GM12874 (cell line): ENCODE results near the gene DENND4B.

Source experiments
- TF ChIP-seq, protein P1 (sequence below): IDR thresholded peaks from 2 replicates; pipeline ENCODE4 v1.5.1; 2011; ENCODE audit warnings: low read depth, mild to moderate bottlenecking, control low read depth, low read length, moderate library complexity; ENCODE audit not compliant: insufficient read depth

The DENND4B gene

DNA sequence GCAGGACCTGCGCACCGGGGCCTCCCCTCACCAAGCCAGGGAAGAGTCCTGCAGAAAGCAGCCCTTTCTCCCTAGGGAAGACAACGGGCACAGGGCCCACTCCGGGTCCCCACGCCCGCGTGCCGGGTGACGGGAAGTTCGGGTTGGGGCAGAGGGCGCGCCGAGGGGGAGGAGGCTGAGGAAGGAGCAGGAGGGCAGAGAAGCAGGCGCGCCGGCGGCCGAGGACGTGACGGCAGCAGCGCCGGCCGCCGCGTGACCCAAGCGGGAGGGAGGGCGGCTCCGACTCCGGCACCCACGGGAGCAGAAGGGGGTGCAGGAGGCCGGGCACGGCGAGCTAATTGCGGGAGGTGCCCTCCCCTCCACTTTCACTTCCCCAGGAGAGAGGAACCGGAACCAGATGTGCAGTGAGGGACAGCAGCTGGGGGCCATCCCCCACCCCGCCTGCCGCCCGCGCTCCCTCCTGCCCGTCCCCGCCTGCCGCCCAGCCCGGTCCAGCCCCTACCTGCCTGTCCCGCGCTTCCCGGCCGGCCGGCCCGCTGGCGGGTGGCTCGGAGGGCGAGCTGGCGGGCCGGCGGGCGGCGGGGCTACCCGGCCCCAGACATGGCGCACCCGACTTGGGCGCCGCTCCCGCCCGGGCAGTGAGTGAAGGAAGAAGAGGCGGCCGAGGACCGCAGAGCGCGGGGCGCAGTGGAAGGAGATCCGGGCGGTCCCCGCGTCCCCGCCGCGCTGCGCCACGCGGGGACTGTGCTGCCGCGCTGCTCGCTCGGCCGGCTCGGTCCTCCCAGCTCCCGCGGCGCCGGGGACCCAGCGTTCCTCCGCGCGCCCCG is 510 bp downstream of the DENND4B start:
- TF ChIP-seq, protein P1, sequence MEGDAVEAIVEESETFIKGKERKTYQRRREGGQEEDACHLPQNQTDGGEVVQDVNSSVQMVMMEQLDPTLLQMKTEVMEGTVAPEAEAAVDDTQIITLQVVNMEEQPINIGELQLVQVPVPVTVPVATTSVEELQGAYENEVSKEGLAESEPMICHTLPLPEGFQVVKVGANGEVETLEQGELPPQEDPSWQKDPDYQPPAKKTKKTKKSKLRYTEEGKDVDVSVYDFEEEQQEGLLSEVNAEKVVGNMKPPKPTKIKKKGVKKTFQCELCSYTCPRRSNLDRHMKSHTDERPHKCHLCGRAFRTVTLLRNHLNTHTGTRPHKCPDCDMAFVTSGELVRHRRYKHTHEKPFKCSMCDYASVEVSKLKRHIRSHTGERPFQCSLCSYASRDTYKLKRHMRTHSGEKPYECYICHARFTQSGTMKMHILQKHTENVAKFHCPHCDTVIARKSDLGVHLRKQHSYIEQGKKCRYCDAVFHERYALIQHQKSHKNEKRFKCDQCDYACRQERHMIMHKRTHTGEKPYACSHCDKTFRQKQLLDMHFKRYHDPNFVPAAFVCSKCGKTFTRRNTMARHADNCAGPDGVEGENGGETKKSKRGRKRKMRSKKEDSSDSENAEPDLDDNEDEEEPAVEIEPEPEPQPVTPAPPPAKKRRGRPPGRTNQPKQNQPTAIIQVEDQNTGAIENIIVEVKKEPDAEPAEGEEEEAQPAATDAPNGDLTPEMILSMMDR, result no peak

DNA sequence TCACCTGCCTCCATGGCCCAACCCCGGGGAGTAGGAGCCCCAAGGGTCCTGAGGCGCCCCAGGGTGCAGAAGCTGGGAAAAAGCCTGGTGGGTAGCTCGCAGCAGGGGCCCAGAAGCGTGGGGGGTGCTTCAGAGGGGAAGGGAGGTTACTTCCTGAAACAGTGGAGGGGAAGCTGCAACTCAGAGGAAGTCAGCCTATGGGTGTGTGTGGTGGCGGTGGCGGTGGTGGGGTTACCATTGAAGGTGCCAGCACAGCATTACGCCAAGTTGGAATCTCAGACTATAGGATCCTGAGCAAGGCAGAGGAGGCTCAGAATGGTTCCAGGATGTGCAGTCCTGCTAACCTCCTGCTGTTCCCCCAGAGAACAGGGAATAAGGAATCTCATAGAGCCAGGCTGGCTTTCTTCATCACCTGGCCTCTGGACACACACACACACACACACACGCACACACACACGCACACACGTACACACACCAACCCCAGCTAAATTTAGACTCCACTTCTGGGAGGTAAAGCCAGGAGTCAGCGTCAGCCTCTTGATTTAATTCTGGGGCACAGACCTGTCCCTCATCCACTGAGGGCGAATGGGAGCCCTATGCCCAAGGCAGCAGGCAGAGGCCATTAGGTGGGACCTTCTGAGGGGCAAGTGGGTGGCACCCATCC is 1.3 kb downstream of the DENND4B start:
- TF ChIP-seq, protein P1, result no peak

DNA sequence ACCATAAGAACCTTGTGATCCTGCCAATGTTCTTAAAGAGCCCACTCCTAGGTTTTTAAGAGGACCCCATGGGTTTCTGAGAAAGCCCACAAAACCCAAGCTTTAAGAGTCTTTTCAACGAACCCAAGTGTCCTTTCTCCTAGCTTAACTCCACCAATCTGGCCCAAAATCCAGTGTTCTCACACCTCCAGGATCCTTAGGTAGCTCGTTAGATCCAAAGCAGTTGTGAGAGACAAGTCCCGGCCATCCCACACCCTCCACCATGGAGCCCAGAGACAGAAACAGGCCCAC is 1.7 kb downstream of the DENND4B start:
- TF ChIP-seq, protein P1, result no peak

DNA sequence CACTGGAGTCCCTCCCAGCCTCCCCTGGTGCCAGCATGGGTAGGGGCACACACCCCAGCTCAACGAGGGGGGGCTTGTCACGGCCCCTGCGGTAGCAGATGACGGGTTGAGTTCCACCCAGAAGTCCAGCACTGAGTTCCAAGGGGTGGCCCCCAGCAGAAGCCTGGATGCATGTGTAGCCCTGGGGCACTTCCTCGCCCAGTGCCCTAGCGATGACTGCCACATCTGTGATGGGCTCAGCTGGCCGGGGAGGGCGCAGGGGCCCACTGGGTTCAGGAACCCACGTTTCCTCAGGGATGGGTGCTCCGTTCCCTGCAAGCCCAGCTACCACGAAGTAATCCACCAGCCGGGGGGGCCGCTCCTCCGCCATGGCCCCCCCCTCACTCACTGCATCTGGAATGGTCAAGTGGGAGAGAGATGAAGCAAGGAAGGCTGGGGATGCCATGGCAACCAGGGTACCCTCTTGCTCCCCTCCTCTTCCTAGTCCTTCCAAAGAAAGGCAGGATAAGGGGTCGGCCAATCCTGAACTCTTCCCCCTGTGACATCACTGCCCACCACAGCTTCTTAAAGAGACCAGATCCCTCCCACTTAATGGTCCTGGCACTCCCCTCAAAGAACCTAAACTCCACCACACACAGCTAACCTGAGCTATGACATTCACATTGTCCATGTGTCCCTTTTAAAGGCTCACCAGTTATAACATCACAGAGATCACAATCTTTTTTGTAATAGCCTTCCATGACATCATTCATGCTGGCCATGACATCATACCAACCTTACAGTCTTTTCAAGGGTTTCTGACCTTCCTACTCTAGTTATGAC is 2.3 kb downstream of the DENND4B start:
- TF ChIP-seq, protein P1, result no peak

DNA sequence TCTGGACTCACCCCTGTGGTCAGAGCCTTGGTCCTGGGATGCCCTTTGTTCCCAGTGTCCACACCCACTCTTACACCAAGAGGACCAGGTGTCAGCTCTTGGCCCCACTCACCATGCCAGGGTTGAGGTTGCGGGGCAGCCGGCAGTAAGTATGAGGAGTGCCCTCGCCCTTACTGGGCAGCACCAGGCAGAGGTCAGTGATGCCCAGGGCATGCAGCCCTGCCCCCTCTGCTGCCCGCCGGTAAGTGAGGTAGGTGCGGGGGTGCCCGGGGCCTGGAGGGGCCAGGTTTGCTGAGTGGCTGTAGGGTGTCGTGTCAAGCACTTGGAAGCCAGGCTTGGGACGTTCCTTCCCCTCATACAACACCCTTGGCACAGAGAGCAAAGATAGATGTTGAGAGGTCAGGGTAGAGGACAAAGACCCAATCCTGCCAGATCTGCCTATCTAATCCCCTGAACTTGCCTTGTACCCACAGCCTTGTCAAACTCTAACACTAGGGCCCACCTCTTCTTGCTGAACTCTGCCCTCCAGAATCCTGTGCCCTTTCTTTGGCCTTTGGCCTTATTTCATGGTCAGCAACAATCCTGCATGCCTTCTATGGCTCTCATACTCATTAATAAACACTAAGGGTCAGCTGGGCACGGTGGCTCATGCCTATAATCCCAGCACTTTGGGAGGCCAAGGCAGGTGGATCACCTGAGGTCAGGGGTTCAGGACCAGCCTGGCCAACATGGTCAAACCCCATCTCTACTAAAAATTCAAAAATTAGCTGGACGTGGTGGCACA is 3.6 kb downstream of the DENND4B start:
- TF ChIP-seq, protein P1, result no peak

DNA sequence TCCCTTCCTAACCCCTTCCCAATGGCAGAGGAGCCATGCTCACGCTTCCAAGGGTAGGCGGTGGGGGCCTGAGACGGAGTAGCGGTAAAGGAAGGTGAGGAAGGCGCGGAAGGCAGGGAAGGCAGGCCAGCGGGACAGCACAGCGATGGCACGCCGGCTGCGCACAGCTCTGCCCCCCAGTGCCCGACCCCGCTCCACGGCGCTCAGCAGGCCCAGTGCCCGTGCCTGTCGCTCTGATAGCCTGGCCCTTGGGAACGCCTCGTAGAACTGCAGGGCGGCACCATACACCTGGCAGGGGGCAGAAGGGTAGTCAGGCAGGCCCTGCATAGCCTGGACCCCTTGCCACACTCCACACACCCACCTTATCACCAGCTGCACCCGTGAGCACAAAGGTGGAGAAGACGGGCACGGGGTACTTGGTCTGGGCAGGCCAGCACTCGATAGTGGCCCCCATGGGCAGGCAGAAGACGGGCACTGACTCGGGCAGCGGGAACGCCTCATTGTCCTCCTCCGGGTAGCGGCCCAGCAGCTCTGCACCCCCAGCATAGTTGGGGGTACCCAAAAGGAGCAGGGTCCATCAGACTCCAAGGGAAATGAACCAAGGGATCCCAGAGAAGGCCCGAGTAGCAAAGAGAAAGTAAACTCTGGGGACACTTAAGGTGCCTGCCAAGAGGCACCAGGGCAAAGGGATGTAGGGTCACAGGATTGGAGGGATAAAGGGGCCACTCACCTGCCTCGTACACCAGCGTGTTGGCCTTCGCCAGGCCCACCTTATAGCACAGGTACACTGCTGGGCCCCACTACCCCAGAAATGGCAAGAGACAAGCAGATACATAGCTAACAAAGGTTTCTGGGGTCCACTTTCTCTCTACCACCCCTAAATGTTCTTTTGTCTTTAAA is 4.4 kb downstream of the DENND4B start:
- TF ChIP-seq, protein P1, result no peak
